T-helper 1 cell treated with Interleukin-12 subunit alpha and Interleukin-12 subunit beta and Interleukin-4 antibody, amounts not matched to agents 30 ng/mL and 1 ng/mL, for 36 hours (primary cell): ENCODE results near the gene PRKAA2. TPM values are rescaled to one million over a fixed set of nuclear protein-coding genes. Genes with fewer than 3 reads are reported as not detected.

Source experiments
- intact Hi-C: fragments of 100-400 bp; cut with micrococcal nuclease; formaldehyde crosslinking; loops from one replicate; pipeline ENCODE4 v1.15.1; 2024
- total RNA-seq: library from RNA; stranded (reverse); gene quantifications from 2 replicates; pipeline ENCODE4 v1.2.3, GENCODE V29; 2022

PRKAA2 gene
- total RNA-seq, 1 donor from 2014 or later = not detected

GRCh38 chr1:56654126-56654923, 9.2 kb downstream of the PRKAA2 start:
- intact Hi-C loops = no loop called here

- intact Hi-C loops = no loop called here
Measured at GRCh38 chr1:56655991-56656613, 11.0 kb downstream of the PRKAA2 start.

GRCh38 chr1:56658254-56658653, 13.1 kb downstream of the PRKAA2 start:
- intact Hi-C loops = no loop called here

- intact Hi-C loops = no loop called here
Measured at GRCh38 chr1:56660293-56660692, 15.2 kb downstream of the PRKAA2 start.

- intact Hi-C loops = no loop called here
Measured at GRCh38 chr1:56663846-56664245, 18.7 kb downstream of the PRKAA2 start.

GRCh38 chr1:56665384-56665783, 20.3 kb downstream of the PRKAA2 start:
- intact Hi-C loops = no loop called here

GRCh38 chr1:56666112-56666608, 21.0 kb downstream of the PRKAA2 start:
- intact Hi-C loops = no loop called here

GRCh38 chr1:56670350-56670749, 25.2 kb downstream of the PRKAA2 start:
- intact Hi-C loops = no loop called here

GRCh38 chr1:56671085-56671484, 26.0 kb downstream of the PRKAA2 start:
- intact Hi-C loops = no loop called here

- intact Hi-C loops = no loop called here
Measured at GRCh38 chr1:56671542-56671941, 26.4 kb downstream of the PRKAA2 start.

- intact Hi-C loops = no loop called here
Measured at GRCh38 chr1:56672579-56672978, 27.5 kb downstream of the PRKAA2 start.

GRCh38 chr1:56675763-56676162, 30.6 kb downstream of the PRKAA2 start:
- intact Hi-C loops = no loop called here

GRCh38 chr1:56676571-56677035, 31.5 kb downstream of the PRKAA2 start:
- intact Hi-C loops = no loop called here

- intact Hi-C loops = no loop called here
Measured at GRCh38 chr1:56683569-56683968, 38.5 kb downstream of the PRKAA2 start.

- intact Hi-C loops = no loop called here
Measured at GRCh38 chr1:56686169-56686568, 41.1 kb downstream of the PRKAA2 start.

GRCh38 chr1:56688522-56689026, 43.5 kb downstream of the PRKAA2 start:
- intact Hi-C loops = no loop called here

GRCh38 chr1:56696663-56697062, 51.5 kb downstream of the PRKAA2 start:
- intact Hi-C loops = no loop called here

GRCh38 chr1:56703747-56704146, 58.6 kb downstream of the PRKAA2 start:
- intact Hi-C loops = no loop called here

GRCh38 chr1:56707379-56707778, 62.3 kb downstream of the PRKAA2 start:
- intact Hi-C loops = no loop called here

- intact Hi-C loops = loop anchor here (2.0 kb wide), 1 partner anchor 111 kb away; no protein-coding TSS in a partner anchor
Measured at GRCh38 chr1:56709269-56709880, 64.3 kb downstream of the PRKAA2 start.

- intact Hi-C loops = loop anchor here (2.0 to 5.0 kb wide), 2 partner anchors 111 to 123 kb away; no protein-coding TSS in a partner anchor
Measured at GRCh38 chr1:56709995-56710394, 64.9 kb downstream of the PRKAA2 start.

GRCh38 chr1:56710646-56711045, 65.5 kb downstream of the PRKAA2 start:
- intact Hi-C loops = loop anchor here (5.0 kb wide), 1 partner anchor 123 kb away; no protein-coding TSS in a partner anchor
